Keratinocyte (primary cell): ENCODE results near the gene CTCF. TPM values are rescaled to one million over a fixed set of nuclear protein-coding genes. Genes with fewer than 3 reads are reported as not detected.

ENCODE experiments used
- DNase-seq: peaks from one replicate; pipeline ENCODE4 v3.0.0-alpha.2; 2011; ENCODE audit warnings: low read depth, missing footprints, low spot score
- FAIRE-seq: peaks from 2 replicates; lab custom pipeline; 2011; peaks lifted over from hg19 to GRCh38; lab: Jason Lieb, UNC
- H2AFZ ChIP-seq: 2 replicates; pipeline ENCODE4 v1.6.0; 2012; ENCODE audit warnings: low read length, control low read depth, inconsistent platforms; ENCODE audit not compliant: control insufficient read depth
- H3K27ac ChIP-seq: 2 replicates; pipeline ENCODE4 v1.5.1; 2011; ENCODE audit warnings: low read length; ENCODE audit not compliant: control insufficient read depth, insufficient read depth
- H3K27me3 ChIP-seq: 3 replicates; pipeline ENCODE4 v1.6.0; 2011; ENCODE audit warnings: low read length; ENCODE audit not compliant: control insufficient read depth, insufficient read depth; ENCODE audit errors: extremely low read depth
- H3K36me3 ChIP-seq, 2 experiments: 2 replicates in 1 of 2; 3 replicates in 1 of 2; pipeline ENCODE4 v1.5.1; 2011; ENCODE audit warnings: low read length in 2 of 2, mild to moderate bottlenecking in 1 of 2; ENCODE audit not compliant: control insufficient read depth in 2 of 2, insufficient read depth in 2 of 2; ENCODE audit errors: extremely low read depth in 1 of 2
- H3K4me1 ChIP-seq: 3 replicates; pipeline ENCODE4 v1.5.1; 2011; ENCODE audit warnings: low read length; ENCODE audit not compliant: control insufficient read depth, insufficient read depth; ENCODE audit errors: extremely low read depth
- H3K4me2 ChIP-seq: 3 replicates; pipeline ENCODE4 v1.6.0; 2011; ENCODE audit warnings: low read depth, low read length; ENCODE audit not compliant: control insufficient read depth, insufficient read depth; ENCODE audit errors: extremely low read depth
- H3K4me3 ChIP-seq, 3 experiments: fragments of 200-600 bp in 1 of 3; sonication (generic) in 1 of 3; 2 replicates in 2 of 3; 3 replicates in 1 of 3; pipeline ENCODE4 v1.5.1; 2011 to 2016; ENCODE audit warnings: low read length in 3 of 3, mild to moderate bottlenecking in 3 of 3, control low read depth in 2 of 3, inconsistent platforms in 1 of 3, low read depth in 1 of 3, mixed read lengths in 1 of 3, mixed run types in 1 of 3, moderate library complexity in 1 of 3; ENCODE audit not compliant: control insufficient read depth in 2 of 3, insufficient read depth in 2 of 3; ENCODE audit errors: extremely low read depth in 1 of 3
- H3K79me2 ChIP-seq: 2 replicates; pipeline ENCODE4 v1.6.0; 2012; ENCODE audit warnings: low read length; ENCODE audit not compliant: control insufficient read depth, insufficient read depth
- H3K9ac ChIP-seq: 3 replicates; pipeline ENCODE4 v1.6.0; 2011; ENCODE audit warnings: low read length; ENCODE audit not compliant: control insufficient read depth, insufficient read depth; ENCODE audit errors: extremely low read depth
- H3K9me1 ChIP-seq: 3 replicates; pipeline ENCODE4 v1.6.0; 2011; ENCODE audit warnings: low read length; ENCODE audit not compliant: control insufficient read depth, insufficient read depth; ENCODE audit errors: extremely low read depth
- H3K9me3 ChIP-seq: 2 replicates; pipeline ENCODE4 v1.5.1; 2012; ENCODE audit warnings: low read depth, low read length; ENCODE audit not compliant: control insufficient read depth
- H4K20me1 ChIP-seq: 3 replicates; pipeline ENCODE4 v1.6.0; 2011; ENCODE audit warnings: low read length; ENCODE audit not compliant: control insufficient read depth, insufficient read depth; ENCODE audit errors: extremely low read depth
- EZH2 ChIP-seq: IDR thresholded peaks from one replicate; pipeline ENCODE4 v1.6.1; 2012; ENCODE audit warnings: inconsistent platforms, mild to moderate bottlenecking, low read length, moderate library complexity
- dilution Hi-C: fragments of 300-500 bp; cut with MboI; formaldehyde crosslinking; loops from one replicate; pipeline ENCODE4 v1.7.0; 2020; ENCODE audit warnings: low sequenced_read_pairs; ENCODE audit not compliant: extremely low pct_ligation_motif_present
- polyA plus RNA-seq, 5 experiments: library from polyadenylated mRNA; depleted of rRNA in 3 of 5; stranded (reverse) in 3 of 5; stranded (forward) in 1 of 5; unstranded in 1 of 5; fragments of >200 nt; gene quantifications; 1 replicate in 1 of 5; 2 replicates in 3 of 5; 3 replicates in 1 of 5; pipeline versions ENCODE4 v1.2.1 to v1.2.3, GENCODE V29; 2011 to 2012; ENCODE audit warnings: missing spikeins in 2 of 5, low read depth in 1 of 5, low replicate concordance in 1 of 5
- TF ChIP-seq, protein P1 (sequence below), 3 experiments: IDR thresholded peaks in 1 of 3; conservative IDR thresholded peaks in 1 of 3; optimal IDR thresholded peaks in 1 of 3; 2 replicates in 2 of 3; 3 replicates in 1 of 3; pipeline versions ENCODE3 to v1.5.1; 2011; ENCODE audit warnings: low read length in 3 of 3, mild to moderate bottlenecking in 3 of 3, moderate library complexity in 2 of 3, control low read depth in 1 of 3, inconsistent platforms in 1 of 3; ENCODE audit not compliant: insufficient read depth in 2 of 3; ENCODE audit errors: extremely low read depth in 1 of 3

The CTCF gene
- polyA plus RNA-seq, 1 donor (not counting 4 experiments of a cell fraction or from before 2014, with no cell fraction given) = 21.4 TPM

DNA sequence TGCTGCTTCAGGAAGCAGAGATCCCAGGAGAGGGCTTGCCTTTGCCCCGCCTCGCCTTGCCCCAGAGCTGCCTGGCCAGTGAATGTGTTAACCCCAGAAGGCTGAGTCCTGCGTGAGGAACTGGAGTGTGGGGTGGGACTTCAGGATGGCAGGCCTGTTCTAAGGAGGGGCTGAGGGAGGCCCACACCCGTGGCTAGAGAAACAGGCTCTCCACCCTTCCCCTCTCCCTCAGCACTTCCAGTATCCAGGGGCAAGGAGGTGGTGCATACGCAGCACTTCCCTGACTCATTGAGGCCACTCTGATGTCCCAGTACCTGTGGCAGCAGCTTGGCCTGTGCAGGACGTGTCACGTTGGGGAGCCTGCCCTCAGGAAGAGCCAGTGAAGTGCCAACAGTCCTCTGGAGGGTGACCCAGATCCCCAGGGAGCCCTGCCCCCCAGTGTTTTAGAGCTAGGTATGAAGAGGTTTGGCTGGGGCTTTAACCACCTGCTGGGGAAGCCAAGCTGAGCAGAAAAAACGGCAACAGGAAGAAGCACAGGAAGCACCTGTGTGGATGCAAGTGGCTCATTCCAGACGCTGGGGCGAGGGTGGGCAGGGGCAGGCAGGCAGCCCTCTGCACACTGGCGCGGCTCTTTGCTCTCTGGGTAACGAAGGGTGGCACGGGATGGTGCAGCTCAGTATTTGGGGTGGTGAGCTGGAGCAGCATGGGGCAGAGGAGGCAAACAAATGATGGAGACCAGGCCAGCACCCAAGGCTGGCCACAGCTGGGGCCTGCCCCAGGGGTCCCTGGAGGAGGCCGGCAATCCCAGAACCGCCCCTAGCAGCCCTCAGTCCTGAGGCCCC lies 14.7 kb upstream of the CTCF start:
- no peak overlapping the region for H3K4me2 ChIP-seq
- H2AFZ ChIP-seq = no peak overlapping the region
- no peak for FAIRE-seq
- no peak overlapping the region for H3K27ac ChIP-seq
- H3K4me3 ChIP-seq = no peak overlapping the region
- dilution Hi-C loops = no loop called here
- peaks cover 4% of the 10 kb centered on the region for H4K20me1 ChIP-seq
- H3K4me1 ChIP-seq = peaks cover 11% of the 10 kb centered on the region
- no peaks in the 10 kb centered on the region for H3K79me2 ChIP-seq
- H3K36me3 ChIP-seq = peaks cover 11 to 25% of the 10 kb centered on the region in 2 experiments
- TF ChIP-seq EZH2 = no peak
- TF ChIP-seq, protein P1, sequence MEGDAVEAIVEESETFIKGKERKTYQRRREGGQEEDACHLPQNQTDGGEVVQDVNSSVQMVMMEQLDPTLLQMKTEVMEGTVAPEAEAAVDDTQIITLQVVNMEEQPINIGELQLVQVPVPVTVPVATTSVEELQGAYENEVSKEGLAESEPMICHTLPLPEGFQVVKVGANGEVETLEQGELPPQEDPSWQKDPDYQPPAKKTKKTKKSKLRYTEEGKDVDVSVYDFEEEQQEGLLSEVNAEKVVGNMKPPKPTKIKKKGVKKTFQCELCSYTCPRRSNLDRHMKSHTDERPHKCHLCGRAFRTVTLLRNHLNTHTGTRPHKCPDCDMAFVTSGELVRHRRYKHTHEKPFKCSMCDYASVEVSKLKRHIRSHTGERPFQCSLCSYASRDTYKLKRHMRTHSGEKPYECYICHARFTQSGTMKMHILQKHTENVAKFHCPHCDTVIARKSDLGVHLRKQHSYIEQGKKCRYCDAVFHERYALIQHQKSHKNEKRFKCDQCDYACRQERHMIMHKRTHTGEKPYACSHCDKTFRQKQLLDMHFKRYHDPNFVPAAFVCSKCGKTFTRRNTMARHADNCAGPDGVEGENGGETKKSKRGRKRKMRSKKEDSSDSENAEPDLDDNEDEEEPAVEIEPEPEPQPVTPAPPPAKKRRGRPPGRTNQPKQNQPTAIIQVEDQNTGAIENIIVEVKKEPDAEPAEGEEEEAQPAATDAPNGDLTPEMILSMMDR (optimal IDR thresholded peaks at IDR 0.05 in 1 of 3, IDR thresholded peaks at IDR 0.05 in 1 of 3, conservative IDR thresholded peaks at IDR 0.05 in 1 of 3; ENCODE audit: extremely low read depth in 1 of 3, insufficient read depth in 2 of 3, low read length in 3 of 3) = no peak
- H3K9me1 ChIP-seq = no peaks in the 10 kb centered on the region
- peak overlapping the region; percentile 6 for H3K9ac ChIP-seq
- no peak for DNase-seq
- no peaks in the 10 kb centered on the region for H3K9me3 ChIP-seq
- no peaks in the 10 kb centered on the region for H3K27me3 ChIP-seq

DNA sequence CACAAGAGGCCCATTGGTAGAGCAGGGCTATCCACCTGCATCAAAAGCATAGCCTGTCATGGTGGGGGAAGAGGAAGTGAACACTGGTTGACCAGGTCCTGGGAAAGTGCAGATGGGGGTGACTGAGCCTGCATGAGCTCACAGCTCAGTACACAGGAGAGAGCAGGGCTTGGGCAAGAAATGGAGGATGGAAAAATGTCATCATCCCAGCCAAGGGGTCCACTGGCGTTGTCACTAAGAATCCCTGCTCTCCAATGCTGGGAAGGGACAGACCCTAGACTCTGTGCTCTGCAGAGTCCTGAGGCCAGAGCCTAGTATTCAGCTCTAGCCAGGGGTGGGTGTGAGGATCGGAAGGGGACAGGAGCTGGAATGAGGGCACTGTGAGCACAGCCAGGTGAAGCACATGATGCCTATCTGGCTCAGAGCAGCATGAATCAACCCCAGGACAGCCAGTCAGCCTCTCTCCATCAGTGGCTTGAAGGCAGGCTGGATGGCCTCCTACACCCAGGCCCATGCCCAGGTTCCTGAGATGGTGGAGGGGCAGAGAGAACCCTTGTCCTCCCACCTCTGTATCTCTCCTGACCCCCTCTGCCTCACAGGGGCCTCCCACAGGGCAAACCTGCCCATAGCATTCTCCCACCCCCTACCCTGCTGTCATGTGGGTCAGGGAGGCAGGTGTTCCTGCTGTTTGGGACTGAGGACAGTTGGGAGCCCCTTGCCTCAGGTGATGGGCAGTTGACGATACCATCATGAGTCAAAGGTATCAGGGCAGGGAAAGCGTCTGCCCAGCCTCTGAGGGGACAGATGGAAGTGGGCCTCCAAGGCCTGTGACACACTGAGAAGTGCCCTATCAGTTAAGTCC lies 13.8 kb upstream of the CTCF start:
- no peak overlapping the region for H3K4me2 ChIP-seq
- H3K9ac ChIP-seq = no peak overlapping the region
- no peak overlapping the region for H3K27ac ChIP-seq
- H3K9me3 ChIP-seq = no peaks in the 10 kb centered on the region
- no peak for FAIRE-seq
- peaks cover 4% of the 10 kb centered on the region for H4K20me1 ChIP-seq
- H3K4me1 ChIP-seq = peaks cover 11% of the 10 kb centered on the region
- no peaks in the 10 kb centered on the region for H3K27me3 ChIP-seq
- no peak overlapping the region for H3K4me3 ChIP-seq
- no peak overlapping the region for H2AFZ ChIP-seq
- DNase-seq = no peak
- TF ChIP-seq, protein P1 (optimal IDR thresholded peaks at IDR 0.05 in 1 of 3, IDR thresholded peaks at IDR 0.05 in 1 of 3, conservative IDR thresholded peaks at IDR 0.05 in 1 of 3; ENCODE audit: extremely low read depth in 1 of 3, insufficient read depth in 2 of 3, low read length in 3 of 3) = no peak
- TF ChIP-seq EZH2 = no peak
- no peaks in the 10 kb centered on the region for H3K79me2 ChIP-seq
- H3K9me1 ChIP-seq = no peaks in the 10 kb centered on the region
- dilution Hi-C loops = no loop called here
- peaks cover 11 to 21% of the 10 kb centered on the region in 2 experiments for H3K36me3 ChIP-seq
